Lower lobe of right lung (tissue), 2 donors: ENCODE measurements around the gene ANKDD1A. TPM values are rescaled to one million over a fixed set of nuclear protein-coding genes. Genes with fewer than 3 reads are reported as not detected.

ENCODE experiments used
- ATAC-seq, 2 donors: fragments of 200-7000 bp; cut with Tn5 transposase; one replicate each; pipeline ENCODE4 v1.9.1; 2020 to 2022; ENCODE audit warnings: mild to moderate bottlenecking in 2 of 2, moderate library complexity in 2 of 2
- DNase-seq: peaks from one replicate; pipeline ENCODE4 v3.0.0-alpha.2; 2020
- H3K27ac ChIP-seq: fragments of 200-600 bp; one replicate; pipeline ENCODE4 v1.8.0; 2022
- H3K27me3 ChIP-seq: fragments of 200-600 bp; one replicate; pipeline ENCODE4 v1.8.0; 2022; ENCODE audit warnings: low read depth
- H3K36me3 ChIP-seq: fragments of 200-600 bp; one replicate; pipeline ENCODE4 v1.8.0; 2022; ENCODE audit warnings: mild to moderate bottlenecking
- H3K4me1 ChIP-seq: fragments of 200-600 bp; one replicate; pipeline ENCODE4 v1.8.0; 2022
- H3K4me3 ChIP-seq: fragments of 200-600 bp; one replicate; pipeline ENCODE4 v1.8.0; 2022; ENCODE audit warnings: mild to moderate bottlenecking
- H3K9me3 ChIP-seq: fragments of 200-600 bp; one replicate; pipeline ENCODE4 v1.8.0; 2022
- CTCF ChIP-seq: fragments of 200-600 bp; IDR thresholded peaks from one replicate; pipeline ENCODE4 v1.8.0; 2022; ENCODE audit warnings: antibody characterized with exemption, mild to moderate bottlenecking
- intact Hi-C: fragments of 100-400 bp; cut with DNase I; formaldehyde crosslinking; loops from one replicate; pipeline ENCODE4 v1.11.0; 2022
- total RNA-seq: library from RNA; stranded (reverse); fragmentation: NEBNext Ultra II Directional; extraction: Animal tissue kit (Norgen Biotek cat#: 25700); gene quantifications from one replicate; pipeline ENCODE4 v1.2.1, GENCODE V29; 2021
- donor health status: DM: no; HTN: yes; CAD: no; lungs with severe emphysema.

ANKDD1A gene
- total RNA-seq, 1 donor from 2014 or later = 5.0 TPM

DNA sequence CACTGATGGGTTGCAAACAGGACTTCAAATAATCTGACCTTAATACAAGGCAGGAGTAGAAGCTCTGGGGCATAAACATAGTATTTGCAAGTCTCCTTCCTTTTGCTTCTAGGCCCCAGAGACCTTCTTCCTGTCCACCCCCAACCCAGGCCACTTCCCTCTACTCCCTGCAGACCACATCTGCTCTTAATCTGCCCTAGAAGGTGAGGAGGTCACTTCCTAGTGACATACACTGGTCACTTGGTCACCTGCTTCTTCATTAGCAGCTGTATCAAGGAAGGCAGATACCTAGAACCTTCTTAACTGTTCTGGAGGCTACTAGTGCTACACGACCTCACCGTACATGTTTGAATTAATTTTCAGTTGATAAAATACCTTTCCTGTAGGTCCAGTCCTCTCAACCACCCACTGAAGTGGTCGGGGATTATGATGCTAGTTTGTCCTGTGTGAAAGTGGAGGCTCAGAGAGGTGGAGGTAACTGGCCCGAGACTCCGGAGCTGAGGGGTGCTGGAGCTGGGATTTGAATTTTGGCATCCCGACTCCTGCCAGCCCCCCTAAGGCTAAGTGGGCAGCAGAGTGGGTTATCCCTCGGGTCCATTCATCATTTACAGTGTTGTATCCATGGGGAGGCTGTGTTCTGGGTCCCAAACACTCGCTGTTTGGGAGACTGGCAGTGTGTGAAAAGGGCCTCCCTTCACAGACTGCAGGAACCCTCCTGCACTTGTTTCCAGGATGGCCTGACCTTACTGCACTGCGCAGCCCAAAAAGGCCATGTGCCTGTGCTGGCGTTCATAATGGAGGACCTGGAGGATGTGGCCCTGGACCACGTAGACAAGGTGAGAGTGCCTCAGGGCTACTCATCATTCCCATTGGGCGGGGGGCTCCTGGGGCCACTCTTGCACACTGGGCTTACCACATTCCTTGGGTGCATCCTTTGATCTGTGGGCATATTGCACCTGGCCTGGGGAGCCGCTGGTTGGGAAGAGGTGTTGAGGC lies 13.9 kb downstream of the ANKDD1A start:
- Histone ChIP-seq H3K9me3 (no peaks in the 10 kb centered on the region), H3K4me1 (no peaks in the 10 kb centered on the region), H3K36me3 (no peaks in the 10 kb centered on the region), H3K4me3 (no peak overlapping the region), H3K27me3 (no peaks in the 10 kb centered on the region), H3K27ac (no peak overlapping the region)
- TF ChIP-seq CTCF = no peak
- intact Hi-C loops = no loop called here
- DNase-seq (no peak), ATAC-seq (no peak)

DNA sequence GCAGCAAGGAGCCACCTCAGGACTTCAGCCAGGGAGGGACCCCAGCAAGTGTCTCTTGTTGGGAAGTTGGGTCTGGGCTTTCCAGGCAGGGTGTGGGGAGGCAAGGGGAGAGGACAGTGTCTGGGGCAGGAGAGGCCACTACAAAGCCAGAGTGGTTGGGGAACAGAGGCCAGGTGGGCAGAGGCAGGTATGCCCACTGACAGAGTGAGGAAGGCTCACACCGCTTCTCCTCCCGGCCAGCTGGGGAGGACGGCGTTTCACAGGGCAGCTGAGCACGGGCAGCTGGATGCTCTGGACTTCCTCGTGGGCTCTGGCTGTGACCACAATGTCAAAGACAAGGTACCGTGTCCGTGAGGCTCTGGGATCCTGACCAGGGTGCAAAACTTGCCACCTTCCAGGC lies 15.0 kb downstream of the ANKDD1A start:
- ATAC-seq (no peak), DNase-seq (no peak)
- no peak overlapping the region for H3K27ac ChIP-seq
- no peak for TF ChIP-seq CTCF
- H3K27me3 ChIP-seq = no peaks in the 10 kb centered on the region
- H3K4me3 ChIP-seq = no peak overlapping the region
- H3K4me1 ChIP-seq = no peaks in the 10 kb centered on the region
- no peaks in the 10 kb centered on the region for H3K9me3 ChIP-seq
- intact Hi-C loops = no loop called here
- peaks cover 5% of the 10 kb centered on the region for H3K36me3 ChIP-seq

DNA sequence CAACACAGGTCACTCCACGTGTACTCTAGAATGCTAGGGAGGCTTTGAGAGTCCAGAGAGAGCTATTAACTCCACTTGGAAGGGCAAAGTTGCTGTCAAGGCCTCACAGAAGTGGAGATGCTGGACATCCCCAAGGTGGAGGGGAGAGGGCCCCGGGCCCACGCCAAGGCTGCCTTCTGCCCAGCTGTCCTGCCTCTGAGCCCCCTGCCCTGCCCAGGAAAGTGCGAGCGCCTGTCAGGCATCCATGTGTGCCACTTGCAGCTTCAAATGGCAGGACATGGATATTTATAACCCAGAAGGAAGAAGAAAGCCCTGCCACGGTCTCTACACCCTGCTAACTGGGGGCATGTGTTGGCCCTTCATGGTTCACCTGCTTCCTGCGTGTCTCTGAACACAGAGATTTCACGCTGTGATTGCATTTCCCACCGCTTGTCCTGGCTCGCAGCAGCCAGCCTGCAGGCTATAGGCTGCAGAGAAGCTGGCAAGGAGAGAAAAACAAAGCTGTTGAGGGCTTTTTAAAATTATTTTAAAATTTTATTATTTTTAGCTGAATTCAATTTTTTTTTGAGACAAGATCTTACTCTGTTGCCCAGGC lies 17.0 kb downstream of the ANKDD1A start:
- Histone ChIP-seq H3K4me1 (no peaks in the 10 kb centered on the region), H3K27ac (no peak overlapping the region), H3K9me3 (no peaks in the 10 kb centered on the region), H3K4me3 (no peak overlapping the region), H3K27me3 (no peaks in the 10 kb centered on the region), H3K36me3 (peaks cover 10% of the 10 kb centered on the region)
- no peak for TF ChIP-seq CTCF
- DNase-seq = no peak
- intact Hi-C loops = no loop called here
- no peak for ATAC-seq

GRCh38 chr15:64930019-64930652 lies 18.4 kb downstream of the ANKDD1A start:
- DNase-seq (no peak), ATAC-seq (no peak)
- no peak for TF ChIP-seq CTCF
- Histone ChIP-seq H3K4me3 (no peak overlapping the region), H3K27ac (no peak overlapping the region), H3K9me3 (no peaks in the 10 kb centered on the region), H3K4me1 (no peaks in the 10 kb centered on the region), H3K36me3 (peaks cover 10% of the 10 kb centered on the region), H3K27me3 (no peaks in the 10 kb centered on the region)
- intact Hi-C loops = no loop called here

DNA sequence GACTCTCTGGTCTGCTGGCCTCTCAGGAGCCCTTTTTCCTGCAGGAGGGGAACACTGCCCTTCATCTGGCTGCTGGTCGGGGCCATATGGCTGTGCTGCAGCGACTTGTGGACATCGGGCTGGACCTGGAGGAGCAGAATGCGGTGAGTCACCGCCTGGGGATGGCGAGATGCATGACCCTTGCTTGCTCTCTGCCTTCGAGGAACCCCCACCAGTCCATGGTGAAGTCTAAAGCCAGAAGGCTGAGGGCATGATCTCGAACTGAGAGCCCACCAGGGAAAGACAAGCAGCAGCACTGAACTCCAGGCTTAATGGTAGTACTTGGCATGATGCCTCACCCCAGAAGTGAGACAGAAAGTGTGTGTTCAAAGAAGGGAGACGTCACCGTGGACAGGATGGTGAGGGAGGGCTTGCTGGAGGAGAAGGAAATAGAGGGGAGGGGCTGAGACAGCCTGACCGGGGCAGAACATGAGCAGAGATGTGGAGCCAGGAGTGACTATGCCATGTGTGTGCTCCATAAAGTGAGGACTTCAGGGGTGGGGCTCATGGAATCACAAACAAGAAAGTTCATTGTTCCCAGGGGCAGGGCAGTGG lies 19.2 kb downstream of the ANKDD1A start:
- no peaks in the 10 kb centered on the region for H3K4me1 ChIP-seq
- peaks cover 10% of the 10 kb centered on the region for H3K36me3 ChIP-seq
- H3K27me3 ChIP-seq = no peaks in the 10 kb centered on the region
- no peak overlapping the region for H3K4me3 ChIP-seq
- ATAC-seq (no peak), DNase-seq (no peak)
- intact Hi-C loops = no loop called here
- H3K9me3 ChIP-seq = no peaks in the 10 kb centered on the region
- TF ChIP-seq CTCF = no peak
- no peak overlapping the region for H3K27ac ChIP-seq
